ENCODE results near the gene NKX3-2.

NKX3-2 gene

GRCh38 chr4:13498469-13498868, 45.8 kb downstream of the NKX3-2 start:
- no peak for DNase-seq (ENCODE audit: low spot score)

GRCh38 chr4:13496605-13497004, 47.7 kb downstream of the NKX3-2 start:
- DNase-seq (ENCODE audit: low spot score): no peak

- no peak for DNase-seq (ENCODE audit: low spot score)
Measured at GRCh38 chr4:13495753-13496152, 48.6 kb downstream of the NKX3-2 start.

- DNase-seq (ENCODE audit: low spot score): no peak
Measured at GRCh38 chr4:13493793-13494192, 50.5 kb downstream of the NKX3-2 start.

- DNase-seq (ENCODE audit: low spot score): no peak
Measured at GRCh38 chr4:13492747-13493146, 51.6 kb downstream of the NKX3-2 start.
